Gastroesophageal sphincter (tissue), 4 donors: ENCODE results near the gene CHST11. TPM values are rescaled to one million over a fixed set of nuclear protein-coding genes. Genes with fewer than 3 reads are reported as not detected.

Experiments
- ATAC-seq: fragments of 150-250 bp; one replicate; pipeline ENCODE4 v1.9.1; 2016; ENCODE audit warnings: mild to moderate bottlenecking, moderate library complexity
- H3K27ac ChIP-seq, 4 donors: fragments of 200-600 bp; sonication (generic) in 3 of 4; 1 replicate in 3 of 4; 2 replicates in 1 of 4; pipeline ENCODE4 v1.5.1; 2016 to 2019
- H3K27me3 ChIP-seq: fragments of 200-600 bp; sonication (generic); one replicate; pipeline ENCODE4 v1.5.1; 2019
- H3K36me3 ChIP-seq, 2 donors: fragments of 200-600 bp; sonication (generic); one replicate each; pipeline ENCODE4 v1.5.1; 2019; ENCODE audit warnings: control low read depth in 1 of 2
- H3K4me1 ChIP-seq, 3 donors: fragments of 200-600 bp; sonication (generic); 1 replicate in 2 of 3; 2 replicates in 1 of 3; pipeline ENCODE4 v1.5.1; 2016 to 2019; ENCODE audit warnings: control low read depth in 2 of 3
- H3K4me3 ChIP-seq, 2 donors: fragments of 200-600 bp; sonication (generic); one replicate each; pipeline ENCODE4 v1.5.1; 2019; ENCODE audit warnings: mild to moderate bottlenecking in 1 of 2, moderate library complexity in 1 of 2
- H3K9me3 ChIP-seq, 3 donors: fragments of 200-600 bp; sonication (generic); one replicate each; pipeline ENCODE4 v1.5.1; 2017 to 2019; ENCODE audit warnings: control low read depth in 2 of 3
- EP300 ChIP-seq: sonication (generic); formaldehyde crosslinking; IDR thresholded peaks from one replicate; pipeline ENCODE4 v1.6.1; 2017; ENCODE audit warnings: antibody characterized with exemption, mild to moderate bottlenecking
- POLR2A ChIP-seq, 2 donors: fragments of 450-650 bp; IDR thresholded peaks; one replicate each; pipeline ENCODE4 v1.6.1; 2017; ENCODE audit warnings: antibody characterized with exemption in 2 of 2, mild to moderate bottlenecking in 2 of 2, moderate library complexity in 1 of 2
- POLR2AphosphoS5 ChIP-seq: sonication (generic); formaldehyde crosslinking; IDR thresholded peaks from one replicate; pipeline ENCODE4 v1.6.1; 2017; ENCODE audit warnings: antibody characterized with exemption
- WGBS, 2 donors: methylation state at CpG; one replicate each; pipeline ENCODE4 v1.1.5; 2018; ENCODE audit warnings: low coverage in 1 of 2; 5-methylcytosine and 5-hydroxymethylcytosine counted together
- total RNA-seq, 4 donors: library from RNA; depleted of rRNA; stranded (reverse); fragments of >200 nt; gene quantifications; one replicate each; pipeline ENCODE4 v1.1.0, GENCODE V29; 2016
- TF ChIP-seq, protein P1 (sequence below), 4 experiments: fragments of 200-600 bp in 2 of 4; fragments of 450-650 bp in 2 of 4; sonication (generic) in 1 of 4; IDR thresholded peaks; one replicate each; pipeline ENCODE4 v1.5.1; 2017 to 2019; ENCODE audit warnings: antibody characterized with exemption in 4 of 4, mild to moderate bottlenecking in 2 of 4, moderate library complexity in 2 of 4

The CHST11 gene
- total RNA-seq, 4 donors from 2014 or later: 4.3 to 15.6 (median 11.0) TPM

DNA sequence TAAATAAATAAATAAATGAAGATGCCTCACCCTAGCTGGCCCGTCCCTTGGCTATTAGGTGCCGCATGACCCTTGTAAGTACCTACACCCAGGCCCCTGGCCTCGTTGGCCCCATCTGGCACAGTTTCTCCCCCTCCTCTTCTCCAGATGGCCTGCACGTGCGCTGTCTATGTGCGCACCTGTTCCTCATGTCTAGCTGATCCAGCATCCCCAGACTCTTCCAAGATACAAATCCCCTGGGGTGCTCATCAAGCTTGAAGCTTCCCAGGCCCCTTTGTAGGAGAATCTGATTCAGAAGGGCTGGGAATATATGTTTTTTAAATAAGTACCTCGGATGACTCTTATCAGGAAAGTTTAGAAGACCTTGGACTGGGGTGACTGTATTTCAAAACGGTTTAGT is 133.3 kb downstream of the CHST11 start:
- H3K4me1 ChIP-seq: peaks cover 0 to 11% (median 0%) of the 10 kb centered on the region in 3 donors
- no peaks in the 10 kb centered on the region for H3K36me3 ChIP-seq
- ATAC-seq: no peak
- H3K4me3 ChIP-seq: no peak overlapping the region
- no peaks in the 10 kb centered on the region for H3K9me3 ChIP-seq
- H3K27me3 ChIP-seq: no peaks in the 10 kb centered on the region
- TF ChIP-seq POLR2AphosphoS5: no peak
- no peak for TF ChIP-seq EP300
- TF ChIP-seq POLR2A (IDR thresholded peaks at IDR 0.05): no peak
- TF ChIP-seq, protein P1, sequence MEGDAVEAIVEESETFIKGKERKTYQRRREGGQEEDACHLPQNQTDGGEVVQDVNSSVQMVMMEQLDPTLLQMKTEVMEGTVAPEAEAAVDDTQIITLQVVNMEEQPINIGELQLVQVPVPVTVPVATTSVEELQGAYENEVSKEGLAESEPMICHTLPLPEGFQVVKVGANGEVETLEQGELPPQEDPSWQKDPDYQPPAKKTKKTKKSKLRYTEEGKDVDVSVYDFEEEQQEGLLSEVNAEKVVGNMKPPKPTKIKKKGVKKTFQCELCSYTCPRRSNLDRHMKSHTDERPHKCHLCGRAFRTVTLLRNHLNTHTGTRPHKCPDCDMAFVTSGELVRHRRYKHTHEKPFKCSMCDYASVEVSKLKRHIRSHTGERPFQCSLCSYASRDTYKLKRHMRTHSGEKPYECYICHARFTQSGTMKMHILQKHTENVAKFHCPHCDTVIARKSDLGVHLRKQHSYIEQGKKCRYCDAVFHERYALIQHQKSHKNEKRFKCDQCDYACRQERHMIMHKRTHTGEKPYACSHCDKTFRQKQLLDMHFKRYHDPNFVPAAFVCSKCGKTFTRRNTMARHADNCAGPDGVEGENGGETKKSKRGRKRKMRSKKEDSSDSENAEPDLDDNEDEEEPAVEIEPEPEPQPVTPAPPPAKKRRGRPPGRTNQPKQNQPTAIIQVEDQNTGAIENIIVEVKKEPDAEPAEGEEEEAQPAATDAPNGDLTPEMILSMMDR (IDR thresholded peaks at IDR 0.05): no peak
- WGBS, 2 donors: 78 to 84% methylated on average over 6 to 8 of the region's 8 CpGs
- H3K27ac ChIP-seq: no peak overlapping the region

DNA sequence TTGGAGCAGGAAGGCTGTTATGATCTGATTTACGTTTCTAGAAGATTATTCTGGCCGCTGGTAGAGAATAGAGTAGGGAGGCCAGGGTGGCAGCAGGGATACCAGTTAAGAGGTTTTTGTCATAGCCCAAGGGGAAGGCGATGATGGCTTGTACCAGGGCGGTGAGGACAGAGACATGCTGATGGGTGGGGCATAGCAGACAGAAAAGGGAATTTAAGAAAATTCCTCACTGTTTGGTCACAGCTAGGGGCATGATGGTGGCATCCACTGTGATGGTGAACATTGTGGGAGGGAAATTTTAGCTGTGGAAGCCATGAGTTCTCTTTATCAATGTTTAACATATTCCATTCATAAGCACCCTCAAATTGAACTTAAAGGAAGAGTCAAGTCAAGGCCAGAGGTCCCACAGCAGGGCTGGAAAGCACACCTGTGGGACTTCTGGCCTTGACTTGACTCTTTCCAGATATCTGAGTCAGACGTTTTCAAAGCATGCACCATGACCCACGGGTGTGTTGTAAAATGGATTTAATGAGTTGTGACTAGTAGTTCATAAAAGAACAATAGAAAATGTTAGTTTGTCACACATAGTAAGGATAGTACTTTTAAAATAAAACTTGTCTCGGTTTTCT is 134.6 kb downstream of the CHST11 start:
- H3K4me1 ChIP-seq: peaks cover 0 to 17% (median 0%) of the 10 kb centered on the region in 3 donors
- H3K27ac ChIP-seq: no peak overlapping the region
- no peaks in the 10 kb centered on the region for H3K9me3 ChIP-seq
- 50 to 77% methylated on average over 2 to 7 of the region's 7 CpGs for WGBS, 2 donors
- no peak for ATAC-seq
- TF ChIP-seq, protein P1 (IDR thresholded peaks at IDR 0.05): no peak
- TF ChIP-seq POLR2AphosphoS5 (no peak), POLR2A (IDR thresholded peaks at IDR 0.05) (no peak), EP300 (no peak)
- no peaks in the 10 kb centered on the region for H3K27me3 ChIP-seq
- no peaks in the 10 kb centered on the region for H3K36me3 ChIP-seq
- H3K4me3 ChIP-seq: no peak overlapping the region

DNA sequence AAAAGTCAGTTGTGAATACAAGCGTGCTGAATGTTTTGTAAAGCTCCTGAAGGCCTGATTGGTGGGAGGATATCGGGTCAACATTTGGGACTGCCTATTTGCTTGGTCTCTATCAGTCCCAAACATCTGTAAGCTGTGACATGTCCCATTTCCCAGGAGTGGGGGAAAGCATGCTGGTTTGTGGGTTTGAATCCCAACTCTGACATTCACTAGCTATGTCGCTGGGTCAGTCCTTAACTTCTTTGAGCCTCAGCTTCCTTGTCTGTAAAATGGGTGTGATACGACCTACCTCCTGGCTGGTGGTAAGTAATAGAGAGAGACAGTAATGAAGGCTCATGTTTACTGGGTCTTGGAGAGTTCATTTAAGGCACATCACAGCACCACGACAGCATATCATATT is 136.7 kb downstream of the CHST11 start:
- TF ChIP-seq POLR2A (IDR thresholded peaks at IDR 0.05) (no peak), EP300 (no peak)
- TF ChIP-seq, protein P1 (IDR thresholded peaks at IDR 0.05): no peak
- Histone ChIP-seq H3K27ac (no peak overlapping the region), H3K4me1 (peaks cover 0 to 19% (median 0%) of the 10 kb centered on the region in 3 donors), H3K4me3 (no peak overlapping the region), H3K9me3 (no peaks in the 10 kb centered on the region), H3K36me3 (no peaks in the 10 kb centered on the region), H3K27me3 (no peaks in the 10 kb centered on the region)
- no peak for ATAC-seq
- 96 to 100% methylated on average over 3 to 5 of the region's 5 CpGs for WGBS, 2 donors

DNA sequence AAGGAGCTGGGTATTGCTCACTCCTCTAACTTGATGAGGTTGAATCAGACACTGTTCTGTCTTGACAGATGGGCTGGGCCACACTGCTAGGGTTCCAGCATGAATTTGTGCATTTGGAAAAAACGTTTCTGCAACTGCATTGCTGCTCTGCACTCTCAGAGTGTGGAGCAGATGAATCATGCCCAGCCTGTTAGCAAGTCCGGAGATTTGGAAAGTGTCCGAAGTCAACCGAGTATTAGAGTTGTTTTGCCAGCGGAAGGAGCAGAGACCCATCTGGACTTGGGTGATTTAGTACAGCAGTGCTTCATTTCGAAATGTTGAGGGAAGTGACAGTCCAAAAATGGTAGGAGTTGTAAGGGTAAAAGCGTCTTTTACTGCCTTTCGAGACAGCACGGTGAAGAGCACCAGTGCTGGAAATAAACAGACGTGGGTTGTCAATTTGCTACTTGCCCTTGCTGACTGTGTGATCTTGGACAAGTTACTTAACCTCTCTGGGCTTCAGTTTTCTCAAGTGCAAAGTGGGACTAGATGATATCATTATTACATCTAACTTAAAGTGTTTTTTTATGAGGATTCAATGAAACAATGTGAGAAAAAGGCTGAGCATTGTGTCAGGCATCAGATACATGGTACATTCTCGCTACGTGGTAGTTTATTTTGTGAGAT is 139.5 kb downstream of the CHST11 start:
- peak; percentile 44 for TF ChIP-seq POLR2AphosphoS5
- TF ChIP-seq, protein P1 (IDR thresholded peaks at IDR 0.05): no peak
- TF ChIP-seq EP300: no peak
- H3K36me3 ChIP-seq: no peaks in the 10 kb centered on the region
- peaks cover 0 to 39% (median 0%) of the 10 kb centered on the region in 3 donors for H3K4me1 ChIP-seq
- H3K4me3 ChIP-seq: no peak overlapping the region
- WGBS, 2 donors: 31 to 57% methylated on average over 6 to 12 of the region's 12 CpGs
- ATAC-seq: peak; percentile 91
- no peaks in the 10 kb centered on the region for H3K27me3 ChIP-seq
- H3K9me3 ChIP-seq: no peaks in the 10 kb centered on the region
- no peak overlapping the region for H3K27ac ChIP-seq
